GM12865 (cell line): Measurements from ENCODE around the gene EEFSEC.

Experiments used
- DNase-seq: peaks from one replicate; pipeline ENCODE4 v3.0.0; 2010; ENCODE audit warnings: low read depth
- H3K4me3 ChIP-seq: 2 replicates; pipeline ENCODE4 v1.5.1; 2011; ENCODE audit warnings: mild to moderate bottlenecking, low read depth, low read length, control low read depth
- TF ChIP-seq, protein P1 (sequence below): IDR thresholded peaks from 2 replicates; pipeline ENCODE4 v1.5.1; 2011; ENCODE audit warnings: low read length, control low read depth, low read depth, inconsistent platforms; ENCODE audit not compliant: insufficient read depth; ENCODE audit errors: missing control alignments

EEFSEC gene

DNA sequence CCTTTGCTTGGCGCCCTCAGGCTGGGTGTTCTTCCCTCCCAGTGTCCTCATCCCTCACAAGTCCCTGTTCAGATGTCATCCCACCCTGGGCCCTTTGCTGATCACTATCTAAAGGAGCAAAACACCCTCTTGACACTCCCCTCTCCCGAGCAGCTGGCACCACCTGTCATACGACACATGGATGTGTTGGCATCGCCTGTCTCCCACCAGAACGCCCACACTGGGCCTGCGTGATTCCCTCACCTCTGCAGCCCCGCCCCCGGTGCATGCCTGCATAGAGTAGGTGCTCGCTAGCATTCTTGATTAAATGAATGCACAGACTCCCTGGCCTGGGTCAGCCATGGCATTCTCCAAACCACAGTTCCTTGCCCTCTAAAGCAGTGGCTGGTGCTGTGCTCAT is 237.6 kb downstream of the EEFSEC start:
- H3K4me3 ChIP-seq: no peak overlapping the region
- TF ChIP-seq, protein P1, sequence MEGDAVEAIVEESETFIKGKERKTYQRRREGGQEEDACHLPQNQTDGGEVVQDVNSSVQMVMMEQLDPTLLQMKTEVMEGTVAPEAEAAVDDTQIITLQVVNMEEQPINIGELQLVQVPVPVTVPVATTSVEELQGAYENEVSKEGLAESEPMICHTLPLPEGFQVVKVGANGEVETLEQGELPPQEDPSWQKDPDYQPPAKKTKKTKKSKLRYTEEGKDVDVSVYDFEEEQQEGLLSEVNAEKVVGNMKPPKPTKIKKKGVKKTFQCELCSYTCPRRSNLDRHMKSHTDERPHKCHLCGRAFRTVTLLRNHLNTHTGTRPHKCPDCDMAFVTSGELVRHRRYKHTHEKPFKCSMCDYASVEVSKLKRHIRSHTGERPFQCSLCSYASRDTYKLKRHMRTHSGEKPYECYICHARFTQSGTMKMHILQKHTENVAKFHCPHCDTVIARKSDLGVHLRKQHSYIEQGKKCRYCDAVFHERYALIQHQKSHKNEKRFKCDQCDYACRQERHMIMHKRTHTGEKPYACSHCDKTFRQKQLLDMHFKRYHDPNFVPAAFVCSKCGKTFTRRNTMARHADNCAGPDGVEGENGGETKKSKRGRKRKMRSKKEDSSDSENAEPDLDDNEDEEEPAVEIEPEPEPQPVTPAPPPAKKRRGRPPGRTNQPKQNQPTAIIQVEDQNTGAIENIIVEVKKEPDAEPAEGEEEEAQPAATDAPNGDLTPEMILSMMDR: no peak
- DNase-seq: no peak

GRCh38 chr3:128392021-128392420 is 238.7 kb downstream of the EEFSEC start:
- no peak overlapping the region for H3K4me3 ChIP-seq
- no peak for DNase-seq
- TF ChIP-seq, protein P1: no peak

GRCh38 chr3:128392818-128393544 is 239.7 kb downstream of the EEFSEC start:
- TF ChIP-seq, protein P1: no peak
- no peak for DNase-seq
- no peak overlapping the region for H3K4me3 ChIP-seq

GRCh38 chr3:128394033-128394432 is 240.8 kb downstream of the EEFSEC start:
- no peak overlapping the region for H3K4me3 ChIP-seq
- DNase-seq: no peak
- TF ChIP-seq, protein P1: no peak

- no peak overlapping the region for H3K4me3 ChIP-seq
- TF ChIP-seq, protein P1: no peak
Observed at GRCh38 chr3:128395046-128395445, 241.8 kb downstream of the EEFSEC start.

GRCh38 chr3:128395500-128396162 is 242.3 kb downstream of the EEFSEC start:
- no peak overlapping the region for H3K4me3 ChIP-seq
- DNase-seq: no peak
- TF ChIP-seq, protein P1: no peak

More at GRCh38 chr3:128395046-128395445, 241.8 kb downstream of the EEFSEC start:
- DNase-seq: no peak
